Osteocyte (in vitro differentiated cells): Measurements from ENCODE around the gene RAVER2. TPM values are rescaled to one million over a fixed set of nuclear protein-coding genes. Genes with fewer than 3 reads are reported as not detected.

Source experiments
- DNase-seq: peaks from one replicate; pipeline ENCODE4 v3.0.0; 2021; ENCODE audit warnings: mixed read lengths; ENCODE audit not compliant: unreplicated experiment; ENCODE audit errors: extremely low spot score
- H3K27ac Mint-ChIP-seq: one replicate; pipeline ENCODE4 v1.8.0; 2021; ENCODE audit warnings: mild to moderate bottlenecking, mixed read lengths; ENCODE audit not compliant: unreplicated experiment
- H3K27me3 Mint-ChIP-seq: one replicate; pipeline ENCODE4 v1.8.0; 2021; ENCODE audit warnings: mixed read lengths; ENCODE audit not compliant: unreplicated experiment
- H3K36me3 Mint-ChIP-seq: one replicate; pipeline ENCODE4 v1.8.0; 2021; ENCODE audit warnings: mixed read lengths; ENCODE audit not compliant: unreplicated experiment
- H3K4me1 Mint-ChIP-seq: one replicate; pipeline ENCODE4 v1.8.0; 2021; ENCODE audit warnings: mixed read lengths; ENCODE audit not compliant: unreplicated experiment
- H3K4me3 Mint-ChIP-seq: one replicate; pipeline ENCODE4 v1.8.0; 2021; ENCODE audit warnings: mild to moderate bottlenecking, moderate library complexity, mixed read lengths; ENCODE audit not compliant: unreplicated experiment
- H3K9me3 Mint-ChIP-seq: one replicate; pipeline ENCODE4 v1.8.0; 2021; ENCODE audit warnings: mixed read lengths; ENCODE audit not compliant: unreplicated experiment
- CTCF ChIP-seq: fragments of 200-600 bp; sonication (generic); IDR thresholded peaks from 2 replicates; pipeline ENCODE4 v1.5.0; 2021; ENCODE audit warnings: antibody characterized with exemption, mild to moderate bottlenecking, moderate library complexity
- total RNA-seq: library from RNA; stranded (reverse); gene quantifications from 2 replicates; pipeline ENCODE4 v1.2.1, GENCODE V29; 2021

Gene RAVER2
- total RNA-seq, 1 donor from 2014 or later = 7.3 TPM

GRCh38 chr1:64748706-64749105, 3.8 kb downstream of the RAVER2 start:
- TF ChIP-seq CTCF = no peak
- H3K4me1 Mint-ChIP-seq = peaks cover 19% of the 10 kb centered on the region
- H3K36me3 Mint-ChIP-seq = no peaks in the 10 kb centered on the region
- no peak for DNase-seq
- H3K9me3 Mint-ChIP-seq = no peaks in the 10 kb centered on the region
- no peak overlapping the region for H3K4me3 Mint-ChIP-seq
- H3K27ac Mint-ChIP-seq = no peak overlapping the region
- peaks cover 2% of the 10 kb centered on the region for H3K27me3 Mint-ChIP-seq

- no peak for DNase-seq
- Mint-ChIP-seq H3K27me3 (no peaks in the 10 kb centered on the region), H3K4me1 (peaks cover 15% of the 10 kb centered on the region), H3K36me3 (no peaks in the 10 kb centered on the region), H3K9me3 (no peaks in the 10 kb centered on the region), H3K27ac (no peak overlapping the region), H3K4me3 (no peak overlapping the region)
- no peak for TF ChIP-seq CTCF
Measured at GRCh38 chr1:64750092-64750491, 5.2 kb downstream of the RAVER2 start.

GRCh38 chr1:64750875-64751274, 6.0 kb downstream of the RAVER2 start:
- H3K27me3 Mint-ChIP-seq = no peaks in the 10 kb centered on the region
- H3K9me3 Mint-ChIP-seq = no peaks in the 10 kb centered on the region
- peaks cover 14% of the 10 kb centered on the region for H3K4me1 Mint-ChIP-seq
- H3K4me3 Mint-ChIP-seq = no peak overlapping the region
- H3K36me3 Mint-ChIP-seq = no peaks in the 10 kb centered on the region
- H3K27ac Mint-ChIP-seq = no peak overlapping the region
- DNase-seq = no peak
- no peak for TF ChIP-seq CTCF

- no peaks in the 10 kb centered on the region for H3K27me3 Mint-ChIP-seq
- TF ChIP-seq CTCF = no peak
- peaks cover 9% of the 10 kb centered on the region for H3K4me1 Mint-ChIP-seq
- no peak for DNase-seq
- H3K36me3 Mint-ChIP-seq = no peaks in the 10 kb centered on the region
- H3K27ac Mint-ChIP-seq = no peak overlapping the region
- H3K4me3 Mint-ChIP-seq = no peak overlapping the region
- H3K9me3 Mint-ChIP-seq = peaks cover 4% of the 10 kb centered on the region
Measured at GRCh38 chr1:64754173-64754572, 9.3 kb downstream of the RAVER2 start.

GRCh38 chr1:64755361-64755760, 10.5 kb downstream of the RAVER2 start:
- Mint-ChIP-seq H3K4me1 (peaks cover 14% of the 10 kb centered on the region), H3K27ac (no peak overlapping the region), H3K36me3 (no peaks in the 10 kb centered on the region), H3K27me3 (no peaks in the 10 kb centered on the region), H3K4me3 (no peak overlapping the region), H3K9me3 (peaks cover 4% of the 10 kb centered on the region)
- no peak for DNase-seq
- no peak for TF ChIP-seq CTCF
